HG02610 (cell line): ENCODE results near the gene FBLN2.

ENCODE experiments used
- ATAC-seq: cut with Tn5 transposase; IDR thresholded peaks from one replicate; pipeline ENCODE4 v1.9.1; 2021; ENCODE audit warnings: mild to moderate bottlenecking, moderate library complexity; ENCODE audit not compliant: unreplicated experiment

The FBLN2 gene

DNA sequence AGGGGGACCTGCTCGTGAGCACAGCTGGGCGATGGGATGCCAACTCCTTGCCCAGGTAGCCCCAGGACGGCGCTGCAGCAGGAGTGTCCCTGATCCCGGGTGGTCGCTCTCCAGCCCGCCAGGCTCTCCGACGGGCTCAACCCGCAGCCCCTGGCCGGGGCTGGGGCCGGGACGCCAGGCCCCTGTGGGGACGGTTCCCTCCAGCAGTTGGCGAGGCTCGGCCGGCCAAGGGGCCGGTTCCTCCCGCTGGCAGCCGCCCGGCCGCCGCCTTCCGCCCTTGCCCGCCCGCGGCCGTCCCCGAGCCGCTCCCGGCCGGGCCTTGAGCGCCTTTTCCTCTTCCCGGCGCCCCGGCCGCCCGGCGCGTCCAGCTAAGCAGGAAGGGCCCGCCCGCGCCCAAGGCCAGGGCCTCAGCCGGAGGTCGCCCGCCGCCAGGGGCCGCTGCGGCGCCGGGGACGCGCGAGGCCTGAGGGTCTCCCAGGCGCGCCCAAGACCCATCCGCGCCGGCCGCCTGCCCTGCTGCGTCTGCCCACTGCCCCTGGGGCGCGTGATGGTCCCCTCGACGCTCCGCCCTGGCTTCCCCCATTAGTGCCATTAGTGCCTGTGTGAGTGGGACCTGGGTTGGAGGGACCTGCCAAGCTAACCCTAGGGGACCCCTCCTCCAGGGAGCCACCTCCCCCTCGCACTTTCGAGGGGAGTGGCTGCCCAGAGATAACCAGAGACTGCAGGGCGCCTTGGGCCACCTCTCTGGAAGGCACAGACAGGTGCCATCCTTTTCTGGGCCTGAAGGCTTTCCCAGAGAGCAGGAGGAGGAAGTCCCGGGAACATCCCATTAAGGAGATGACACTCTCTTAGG is 106.4 kb downstream of the FBLN2 start:
- ATAC-seq, result no peak

DNA sequence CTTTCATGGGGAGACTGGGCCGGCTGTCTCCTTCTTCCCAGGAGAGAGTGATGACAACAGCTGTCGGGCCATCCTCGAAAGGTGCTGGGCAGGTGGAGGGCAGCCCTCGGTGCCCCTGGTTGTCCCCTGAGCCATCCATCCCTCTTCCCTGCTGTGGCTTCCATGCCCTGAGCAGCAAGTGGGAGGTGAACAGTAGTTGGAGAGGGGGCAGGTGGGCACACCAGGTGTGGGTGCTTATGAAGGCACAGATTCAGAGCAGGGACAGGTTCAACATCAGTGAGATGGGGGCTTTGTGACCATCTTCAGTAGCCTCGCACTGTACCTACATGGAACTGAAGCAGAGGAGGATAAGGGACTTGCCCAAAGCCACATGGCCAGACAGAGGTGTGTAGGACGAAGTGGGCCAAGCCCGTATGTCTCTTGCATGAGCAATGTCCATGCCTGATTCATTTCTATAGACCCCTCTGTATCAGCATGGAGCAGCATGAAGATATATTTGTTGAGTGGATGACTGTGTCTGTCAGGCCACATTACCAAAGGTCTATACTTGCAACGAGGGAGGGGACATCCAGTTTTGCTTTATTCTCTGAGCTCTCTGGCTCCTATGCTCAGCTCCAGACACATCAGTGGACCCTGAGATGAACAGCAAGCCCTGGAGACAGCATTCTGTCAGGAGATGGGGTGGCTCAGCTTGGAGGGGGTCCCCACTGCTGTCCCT is 107.8 kb downstream of the FBLN2 start:
- no peak for ATAC-seq

DNA sequence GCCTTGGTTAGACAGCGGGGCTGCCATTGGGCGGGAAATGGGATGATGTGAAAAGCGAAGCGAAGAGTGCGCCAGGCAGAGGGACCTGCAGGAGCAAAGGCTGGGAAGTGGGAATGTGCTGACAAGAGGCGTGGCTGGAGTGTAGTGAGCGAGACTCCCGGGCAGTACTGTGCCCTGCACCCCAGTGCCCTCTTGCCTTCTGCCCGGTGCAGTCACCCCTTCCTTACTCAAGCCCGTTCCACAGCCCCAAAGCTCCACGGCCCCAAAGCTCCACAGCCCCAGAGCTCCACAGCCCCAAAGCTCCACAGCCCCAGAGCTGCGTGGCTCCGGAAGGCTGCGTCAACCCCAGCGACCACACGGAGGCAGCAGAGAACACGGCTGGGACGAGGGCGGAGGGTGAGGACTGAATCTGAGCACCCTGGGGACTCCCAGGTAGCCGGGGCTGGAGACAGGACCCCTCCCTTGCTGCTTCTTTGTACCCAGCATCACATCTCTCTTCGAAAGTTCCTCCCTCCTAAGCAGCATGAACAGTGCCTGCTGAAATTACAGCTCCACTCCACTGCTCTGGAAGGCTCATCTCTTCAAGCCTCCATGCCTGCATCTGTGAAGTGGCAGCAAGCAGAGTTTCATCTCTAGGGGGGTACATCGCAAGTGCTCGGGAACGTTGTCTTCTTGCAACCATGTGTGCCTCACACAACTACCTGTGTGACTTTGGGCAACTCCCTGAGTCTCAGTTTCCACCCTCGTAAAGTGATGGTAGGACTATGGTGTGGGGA is 108.9 kb downstream of the FBLN2 start:
- no peak for ATAC-seq

DNA sequence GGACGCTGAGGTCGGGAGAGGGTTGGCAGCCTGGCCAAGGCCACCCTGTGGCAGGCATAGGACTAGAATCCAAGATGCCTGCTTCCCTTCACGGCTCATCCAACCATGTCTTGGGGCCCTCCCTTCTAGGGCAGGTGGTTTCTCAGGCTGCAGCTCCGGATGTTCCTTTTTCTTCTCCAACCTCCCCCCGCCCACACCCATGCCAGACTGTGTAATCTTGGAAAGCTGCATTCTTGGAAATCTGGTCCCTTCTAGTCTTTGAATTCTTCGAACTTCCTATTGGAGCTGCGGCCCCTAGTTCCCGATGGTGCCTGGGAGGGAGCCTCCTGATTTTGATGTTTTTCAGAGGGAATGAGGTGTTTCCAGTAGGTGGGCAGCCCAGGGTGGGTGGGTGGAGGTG is 109.8 kb downstream of the FBLN2 start:
- ATAC-seq, result no peak

DNA sequence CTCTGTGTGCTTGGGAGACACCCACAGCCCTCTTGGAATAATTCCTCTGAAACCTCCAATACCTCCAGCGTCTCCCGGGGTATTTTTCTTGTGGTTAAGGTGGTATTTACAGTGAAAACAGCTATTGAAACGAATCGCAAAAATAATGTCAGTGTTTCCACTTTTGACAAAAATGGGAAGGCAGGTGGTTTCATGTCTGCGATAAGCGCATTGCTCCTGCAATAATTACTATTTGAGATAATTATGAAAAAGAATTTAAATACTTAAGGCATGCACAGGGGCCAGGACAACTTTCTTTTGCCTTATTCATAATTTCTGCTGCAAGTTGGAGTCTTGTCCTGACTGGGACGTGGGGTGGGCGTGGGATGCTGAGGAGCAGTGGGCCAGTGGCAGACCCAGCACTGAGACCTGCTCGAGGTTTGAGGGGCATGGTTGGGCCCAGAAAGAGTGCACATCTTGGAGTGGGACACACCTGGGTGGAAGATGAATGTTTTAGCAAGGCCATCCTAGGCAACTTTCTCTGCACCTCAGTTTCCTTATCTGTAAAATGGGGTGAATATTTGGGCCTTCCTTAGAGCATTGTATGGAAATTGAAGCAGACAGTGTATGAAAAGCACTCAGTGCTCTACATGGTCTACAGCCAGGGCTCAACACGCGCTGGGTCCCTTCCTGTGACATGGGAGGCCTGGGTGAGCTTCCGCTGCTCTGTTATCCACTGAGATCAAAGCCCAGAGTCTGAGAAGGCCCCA is 110.5 kb downstream of the FBLN2 start:
- ATAC-seq, result no peak

- ATAC-seq, result no peak
These were observed 111.3 kb downstream of the FBLN2 start for GRCh38 chr3:13660042-13660874.

- no peak for ATAC-seq
These were observed 112.2 kb downstream of the FBLN2 start for GRCh38 chr3:13661121-13661520.

DNA sequence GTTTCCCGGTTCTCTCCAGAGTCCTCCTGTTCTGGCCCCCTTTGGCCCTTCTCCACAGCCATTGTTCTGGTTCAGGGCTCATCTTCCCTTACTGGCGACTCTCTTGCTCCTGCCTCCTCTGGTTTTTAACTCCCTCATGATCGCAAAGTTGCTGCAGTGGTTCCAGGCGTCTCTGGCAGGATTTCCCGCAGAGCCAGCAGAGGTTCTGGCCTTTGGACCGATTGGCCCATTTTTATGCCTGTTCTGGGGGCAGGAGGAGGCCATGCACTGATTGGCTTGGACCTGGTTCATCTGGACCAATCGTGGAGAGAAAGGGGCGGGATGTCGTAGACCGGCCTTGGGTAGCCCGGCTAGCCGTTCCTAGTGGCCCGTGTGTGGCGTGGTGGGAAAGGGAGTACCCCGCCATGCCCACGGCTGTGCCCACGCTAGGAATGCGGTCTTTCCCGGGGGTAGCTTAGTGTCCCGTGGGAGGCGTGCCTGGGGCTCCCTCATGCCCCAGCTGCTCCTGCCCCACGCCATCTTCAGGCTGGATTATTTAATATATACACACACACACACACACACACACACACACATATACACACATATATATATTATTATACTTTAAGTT is 113.4 kb downstream of the FBLN2 start:
- ATAC-seq, result no peak

GRCh38 chr3:13663781-13664535 is 115.0 kb downstream of the FBLN2 start:
- no peak for ATAC-seq

DNA sequence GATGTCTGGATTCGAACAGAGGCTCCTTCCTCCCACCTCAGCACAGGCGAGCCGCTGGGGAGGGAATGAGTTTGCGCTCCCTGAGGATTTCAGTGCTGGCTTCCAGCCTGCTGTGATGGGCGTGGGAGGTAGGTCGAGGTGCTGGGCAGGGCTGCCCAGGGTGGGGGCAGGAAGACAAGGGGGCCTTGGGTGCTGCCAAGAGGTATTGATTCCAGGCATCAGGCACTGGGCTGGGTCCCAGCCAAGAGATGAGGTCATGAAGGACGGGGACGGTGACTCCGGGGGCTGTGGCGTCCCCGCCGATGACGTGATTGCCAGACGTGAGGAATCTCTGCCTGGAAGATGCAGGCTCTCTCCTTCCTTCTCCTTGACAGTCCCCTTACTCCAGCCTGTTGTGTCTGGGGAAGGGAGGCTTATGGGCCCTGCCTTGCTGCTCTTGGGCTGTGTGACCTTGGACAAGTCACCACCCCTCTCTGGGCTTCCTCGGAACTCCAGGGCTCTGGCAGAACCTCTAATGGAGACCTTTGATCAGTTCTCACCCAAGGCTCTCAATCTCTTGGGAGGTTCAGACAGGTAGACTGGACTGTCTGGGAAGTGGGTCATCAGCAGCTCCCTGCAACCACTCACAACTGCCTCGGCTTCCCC is 116.8 kb downstream of the FBLN2 start:
- no peak for ATAC-seq

- no peak for ATAC-seq
These were observed 117.3 kb downstream of the FBLN2 start for GRCh38 chr3:13666227-13666619.

DNA sequence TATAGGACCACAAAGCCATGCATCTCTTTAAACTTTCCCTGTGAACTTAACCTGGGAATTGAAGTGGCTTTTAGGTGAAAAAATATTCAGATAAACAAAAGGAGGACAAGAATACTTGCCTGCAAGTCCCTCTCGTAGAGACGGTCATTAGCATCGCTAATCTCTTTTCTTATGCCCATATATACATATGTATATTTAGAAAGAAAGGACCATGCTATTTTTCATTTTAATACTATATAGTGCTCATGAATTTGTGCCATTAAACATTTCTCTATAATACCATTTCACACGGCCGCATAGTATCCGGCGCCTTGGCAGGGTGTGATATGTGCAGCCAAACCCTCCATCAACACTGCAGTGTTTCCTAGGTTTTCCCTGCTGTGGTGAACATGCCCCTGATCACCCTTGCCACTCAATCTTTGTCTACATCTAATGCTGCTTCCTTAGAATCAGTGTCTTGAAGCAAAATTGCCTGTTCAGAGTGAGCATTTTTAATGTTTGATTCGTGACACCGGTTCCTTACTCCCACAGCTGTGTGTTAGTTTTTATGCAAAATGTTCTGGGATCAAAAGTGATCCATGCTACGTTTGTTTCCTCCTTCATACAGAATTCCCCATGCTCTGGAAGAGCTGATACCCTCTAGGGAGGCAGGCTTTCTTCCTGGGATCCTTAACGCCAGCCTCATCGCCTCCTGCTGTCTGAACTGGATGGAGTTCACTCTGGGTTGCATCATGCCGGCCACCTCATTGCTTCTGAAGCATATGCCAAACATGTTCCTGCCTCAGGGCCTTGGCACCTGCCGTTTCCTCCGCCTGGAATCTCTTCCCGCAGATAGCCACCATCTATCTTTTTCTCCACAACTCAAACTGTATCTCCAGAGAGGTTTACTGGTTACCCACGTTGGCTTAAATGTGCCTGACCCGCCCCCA is 118.1 kb downstream of the FBLN2 start:
- no peak for ATAC-seq

DNA sequence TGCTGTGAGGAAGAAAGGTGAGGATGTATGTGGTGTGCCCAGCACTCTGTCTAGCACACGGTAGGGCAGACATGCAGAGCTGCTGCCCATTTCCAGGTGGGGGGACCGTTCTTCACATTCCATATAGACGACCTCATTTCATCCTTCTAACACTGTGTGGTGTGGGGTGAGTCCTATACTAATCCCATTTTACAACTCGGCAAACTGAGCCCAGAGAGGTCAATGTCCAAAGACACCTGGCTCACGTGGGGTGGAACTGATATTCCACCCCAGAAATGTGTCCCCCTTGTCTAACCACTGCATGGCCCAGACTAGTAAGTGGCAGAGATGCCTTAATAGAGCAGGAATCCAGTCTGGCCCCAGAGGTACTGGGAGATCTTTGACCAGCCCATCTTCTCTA is 119.2 kb downstream of the FBLN2 start:
- no peak for ATAC-seq

DNA sequence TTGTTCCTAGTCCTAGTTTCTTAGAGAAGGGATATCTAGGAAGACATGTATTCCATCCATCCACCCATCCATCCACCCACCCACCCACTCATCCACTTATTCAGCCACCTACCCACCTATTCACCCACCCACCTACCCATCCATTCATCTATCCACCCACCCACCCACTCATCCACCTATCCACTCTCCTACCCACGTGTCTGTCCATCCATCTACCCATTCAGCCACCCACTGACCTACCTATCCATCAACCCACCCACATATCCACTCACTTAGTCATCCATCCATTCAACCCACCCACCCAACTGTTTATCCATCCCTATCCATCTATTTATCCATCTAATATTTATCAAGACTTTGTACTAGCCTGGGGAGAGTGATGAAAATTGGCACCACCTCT is 120.5 kb downstream of the FBLN2 start:
- ATAC-seq, result no peak

- ATAC-seq, result no peak
These were observed 121.4 kb downstream of the FBLN2 start for GRCh38 chr3:13670292-13670691.

DNA sequence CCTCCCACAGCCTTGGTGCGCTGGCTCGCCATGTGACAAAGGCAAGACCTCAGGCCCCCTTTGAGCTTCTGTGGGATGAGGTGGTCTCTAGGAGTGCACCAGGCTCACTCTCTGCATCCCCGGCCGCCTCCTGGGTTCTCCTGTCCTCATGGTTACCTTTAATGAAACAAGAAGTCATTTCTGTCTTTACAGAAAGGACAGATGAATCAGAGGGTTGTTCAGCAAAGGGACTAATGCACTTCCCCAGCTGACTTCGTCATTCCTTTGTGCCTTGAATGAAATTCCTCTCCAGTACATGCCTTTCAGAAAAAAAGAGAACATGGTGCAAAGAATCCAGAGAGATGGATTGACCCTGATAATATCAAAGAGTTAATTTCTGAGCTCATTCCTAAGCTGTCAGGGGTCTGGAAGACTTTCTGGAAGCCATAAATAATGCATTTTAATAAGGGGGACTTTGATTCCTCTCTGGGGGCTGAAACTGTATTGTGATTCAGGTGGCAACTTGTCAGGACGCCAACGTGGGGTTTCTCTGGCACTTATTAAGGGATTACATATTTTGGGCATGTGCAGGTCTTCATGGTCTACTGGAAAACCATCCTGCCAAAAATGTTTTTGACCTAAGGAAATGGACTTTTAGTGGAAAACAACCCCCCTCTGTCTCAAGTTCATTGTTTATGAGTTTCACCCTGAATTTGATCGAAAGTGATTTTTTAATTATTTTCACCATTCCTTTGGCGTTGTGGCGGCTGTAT is 122.7 kb downstream of the FBLN2 start:
- ATAC-seq, result no peak

- ATAC-seq, result no peak
These were observed 124.3 kb downstream of the FBLN2 start for GRCh38 chr3:13673207-13673606.
